DMS53 (cell line): ENCODE results near the gene LIMK2.

Experiments
- DNase-seq: peaks from one replicate; lab custom pipeline; 2025; lab: John Stamatoyannopoulos, UW

Gene LIMK2

GRCh38 chr22:31272522-31273446 lies 60.7 kb downstream of the LIMK2 start:
- DNase-seq, result peak; percentile 65

GRCh38 chr22:31274017-31274416 lies 61.9 kb downstream of the LIMK2 start:
- DNase-seq, result no peak

GRCh38 chr22:31275018-31275417 lies 62.9 kb downstream of the LIMK2 start:
- peak; percentile 56 for DNase-seq

- DNase-seq, result peak; percentile 43
Measured at GRCh38 chr22:31275576-31275975, 63.5 kb downstream of the LIMK2 start.

GRCh38 chr22:31276426-31277167 lies 64.5 kb downstream of the LIMK2 start:
- DNase-seq, result no peak

- no peak for DNase-seq
Measured at GRCh38 chr22:31277741-31278140, 65.6 kb downstream of the LIMK2 start.

- no peak for DNase-seq
Measured at GRCh38 chr22:31278151-31278621, 66.1 kb downstream of the LIMK2 start.

GRCh38 chr22:31278626-31279326 lies 66.7 kb downstream of the LIMK2 start:
- no peak for DNase-seq

GRCh38 chr22:31279327-31279669 lies 67.2 kb downstream of the LIMK2 start:
- no peak for DNase-seq

- DNase-seq, result peak; percentile 11
Measured at GRCh38 chr22:31279821-31280505, 67.9 kb downstream of the LIMK2 start.

- no peak for DNase-seq
Measured at GRCh38 chr22:31281733-31282132, 69.6 kb downstream of the LIMK2 start.

- DNase-seq, result no peak
Measured at GRCh38 chr22:31282748-31283468, 70.8 kb downstream of the LIMK2 start.

- DNase-seq, result no peak
Measured at GRCh38 chr22:31284281-31285155, 72.4 kb downstream of the LIMK2 start.

GRCh38 chr22:31286360-31287255 lies 74.5 kb downstream of the LIMK2 start:
- DNase-seq, result no peak

GRCh38 chr22:31287818-31288495 lies 75.9 kb downstream of the LIMK2 start:
- no peak for DNase-seq

GRCh38 chr22:31288496-31289240 lies 76.6 kb downstream of the LIMK2 start:
- DNase-seq, result no peak

GRCh38 chr22:31289344-31289743 lies 77.2 kb downstream of the LIMK2 start:
- DNase-seq, result peak; percentile 80
